Stimulated activated CD8-positive, alpha-beta memory T cell treated with anti-CD3 and anti-CD28 coated beads, Interleukin-4, amount 100 ng/mL, for 48 hours (primary cell): ENCODE data around the gene CRABP2.
A peak's percentile ranks its signal among the peaks of the same experiment; 100 is the strongest.

Experiments
- DNase-seq: peaks from one replicate; pipeline ENCODE4 v3.0.0-alpha.2; 2020

CRABP2 gene

DNA sequence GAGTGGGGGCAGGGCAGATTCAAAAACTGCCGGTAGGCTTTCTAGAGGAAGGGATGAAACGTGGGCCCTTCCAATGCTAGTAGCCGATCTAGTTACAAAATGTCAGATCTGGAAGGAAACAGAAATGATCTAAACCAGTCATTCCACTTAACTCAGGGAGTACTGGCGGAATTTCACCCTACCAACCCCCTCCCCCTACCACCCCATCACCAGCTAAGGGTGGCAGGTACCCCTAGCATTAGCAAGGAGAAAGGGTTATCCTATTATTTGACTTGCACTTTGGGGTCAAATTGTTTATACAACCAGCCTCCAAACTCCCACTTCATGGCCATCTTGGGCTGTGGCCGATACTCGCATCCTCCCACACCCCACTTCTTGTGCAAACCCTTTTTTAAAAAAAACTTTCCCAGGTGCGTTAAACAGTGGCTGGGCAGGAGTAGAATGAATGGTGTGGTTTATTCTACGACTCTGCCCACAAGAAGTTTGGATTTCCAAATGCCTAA, 36.1 kb upstream of the CRABP2 start:
- DNase-seq, result peak; percentile 54

DNA sequence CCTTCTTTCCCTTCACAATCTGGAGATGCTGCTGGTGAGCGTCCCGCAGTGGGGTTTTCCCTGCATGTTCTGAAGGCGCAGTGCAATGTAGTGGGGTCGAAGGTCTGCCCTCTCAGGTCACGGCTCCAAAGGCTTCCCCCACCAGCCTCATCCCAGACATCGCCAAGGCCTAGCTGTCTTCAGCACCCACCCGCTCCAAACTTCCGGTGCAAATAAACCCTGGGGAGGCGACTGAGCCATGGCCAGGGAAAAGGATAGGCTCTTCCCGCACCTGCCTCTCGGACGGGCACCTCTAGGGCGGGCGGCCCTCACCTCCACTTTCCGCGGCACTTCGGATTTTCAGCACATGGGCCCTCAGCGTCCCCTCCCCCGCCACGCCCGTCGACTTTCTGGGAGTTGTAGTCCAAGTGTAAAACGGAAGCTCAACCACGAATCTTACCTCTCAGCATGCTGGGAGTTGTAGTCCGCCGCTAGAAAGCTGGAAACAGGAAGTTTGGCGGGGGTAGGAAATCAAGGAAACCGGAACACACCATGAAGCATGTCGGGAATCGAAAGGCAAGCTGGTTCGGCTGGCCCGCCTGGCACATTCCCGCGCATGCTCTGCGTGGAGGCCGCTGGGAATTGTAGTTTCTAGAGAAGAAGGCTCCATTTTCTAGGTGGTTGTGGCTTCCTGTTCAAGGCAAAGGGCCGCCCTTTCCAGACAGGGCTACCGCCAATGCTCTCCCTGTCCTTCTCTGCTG, 35.5 kb upstream of the CRABP2 start, which contains the start of gene MRPL24:
Gene MRPL24, minus strand, starts transcription at position 348 of the 740 bp plus-strand sequence. CDS start 2,384 bp downstream, outside the sequence.
- DNase-seq, result peak; percentile 94

DNA sequence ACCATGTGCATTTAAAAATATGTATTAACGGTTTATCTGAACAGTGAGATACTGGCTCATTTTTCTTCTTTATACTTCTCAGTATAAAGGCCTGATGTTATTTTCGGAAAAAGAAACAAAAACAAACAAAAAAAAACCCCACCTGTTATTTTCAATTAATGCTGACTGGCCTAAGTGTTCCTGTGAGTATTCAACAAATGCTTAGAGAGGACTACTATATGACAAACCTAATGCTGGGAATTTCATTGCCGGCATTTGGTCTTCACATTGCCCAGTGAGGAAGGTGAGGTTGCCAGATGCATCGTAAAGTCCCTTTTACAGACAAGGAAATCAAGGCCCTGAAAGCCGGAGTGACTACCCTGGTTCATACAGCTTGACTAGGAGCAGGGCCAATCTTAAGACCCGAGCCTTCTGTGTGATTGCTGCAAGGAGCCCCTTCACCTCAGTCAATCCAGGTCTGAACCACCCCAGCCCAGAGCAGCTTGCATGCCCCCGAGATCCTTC, 34.9 kb upstream of the CRABP2 start:
- no peak for DNase-seq

GRCh38 chr1:156738916-156739315, 33.5 kb upstream of the CRABP2 start:
- DNase-seq, result no peak

DNA sequence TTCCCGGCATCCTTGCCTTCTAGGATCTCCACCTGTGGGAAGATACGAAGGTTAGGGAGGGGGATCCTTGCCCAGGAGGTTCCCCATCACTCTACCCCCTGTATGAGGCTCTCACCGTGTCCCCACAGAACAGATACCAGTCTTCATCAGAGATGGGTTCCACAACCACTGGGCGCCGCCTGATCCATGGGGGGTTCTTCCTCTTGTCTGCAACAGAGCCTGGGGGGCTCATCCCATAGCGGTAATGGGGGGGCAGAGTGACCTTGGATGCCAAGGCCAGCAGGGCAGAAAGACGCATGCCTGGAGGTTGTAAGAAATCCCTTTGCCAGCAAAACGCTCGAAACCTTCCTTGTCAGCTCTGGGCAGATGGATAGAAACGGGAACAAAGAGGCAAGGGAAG, 33.0 kb upstream of the CRABP2 start:
- DNase-seq, result no peak

- no peak for DNase-seq
Measured at GRCh38 chr1:156733989-156734584, 28.7 kb upstream of the CRABP2 start.

DNA sequence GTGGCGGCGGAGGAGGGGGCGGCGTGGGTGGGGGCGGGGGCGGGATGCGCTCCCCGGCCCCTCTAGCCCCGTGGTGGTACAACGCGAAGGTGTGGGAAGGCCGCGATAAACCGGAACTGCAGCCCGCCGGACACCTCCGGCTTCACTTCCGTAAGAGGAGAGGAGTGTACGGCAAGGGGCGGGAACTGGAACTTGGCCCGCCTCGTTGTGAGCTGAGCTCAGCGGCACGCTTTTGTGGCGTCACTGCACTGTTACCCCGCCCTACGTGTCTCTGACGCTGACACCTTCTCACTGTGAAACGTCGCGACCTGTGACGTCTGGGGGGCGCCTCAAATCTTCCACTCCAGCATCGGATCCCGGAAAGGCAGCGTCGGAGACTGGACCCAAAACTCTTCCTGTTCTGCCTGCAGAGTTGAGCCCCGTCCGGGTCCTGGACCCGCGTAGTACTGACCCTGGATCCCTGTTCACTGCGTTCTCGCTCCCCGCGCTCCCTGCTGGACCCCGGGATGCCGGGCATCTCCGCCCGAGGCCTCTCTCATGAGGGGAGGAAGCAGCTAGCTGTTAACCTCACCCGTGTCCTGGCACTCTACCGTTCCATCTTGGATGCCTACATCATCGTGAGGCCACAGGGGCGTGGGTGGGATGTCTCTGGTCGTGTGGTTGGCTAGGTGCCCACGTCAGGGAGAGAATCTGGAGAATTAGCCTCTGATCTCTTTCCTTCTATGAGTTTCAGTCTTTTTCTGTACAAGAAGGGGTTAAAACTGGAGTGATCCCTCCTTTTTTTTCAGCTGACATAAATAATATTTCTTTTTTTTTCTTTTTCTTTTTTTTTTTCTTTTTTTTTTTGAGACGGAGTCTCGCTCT, 23.4 kb upstream of the CRABP2 start, which contains the start of gene ISG20L2:
Gene ISG20L2, minus strand, starts transcription at position 168 of the 864 bp plus-strand sequence. CDS start 1,114 bp downstream, outside the sequence.
- peak; percentile 97 for DNase-seq

DNA sequence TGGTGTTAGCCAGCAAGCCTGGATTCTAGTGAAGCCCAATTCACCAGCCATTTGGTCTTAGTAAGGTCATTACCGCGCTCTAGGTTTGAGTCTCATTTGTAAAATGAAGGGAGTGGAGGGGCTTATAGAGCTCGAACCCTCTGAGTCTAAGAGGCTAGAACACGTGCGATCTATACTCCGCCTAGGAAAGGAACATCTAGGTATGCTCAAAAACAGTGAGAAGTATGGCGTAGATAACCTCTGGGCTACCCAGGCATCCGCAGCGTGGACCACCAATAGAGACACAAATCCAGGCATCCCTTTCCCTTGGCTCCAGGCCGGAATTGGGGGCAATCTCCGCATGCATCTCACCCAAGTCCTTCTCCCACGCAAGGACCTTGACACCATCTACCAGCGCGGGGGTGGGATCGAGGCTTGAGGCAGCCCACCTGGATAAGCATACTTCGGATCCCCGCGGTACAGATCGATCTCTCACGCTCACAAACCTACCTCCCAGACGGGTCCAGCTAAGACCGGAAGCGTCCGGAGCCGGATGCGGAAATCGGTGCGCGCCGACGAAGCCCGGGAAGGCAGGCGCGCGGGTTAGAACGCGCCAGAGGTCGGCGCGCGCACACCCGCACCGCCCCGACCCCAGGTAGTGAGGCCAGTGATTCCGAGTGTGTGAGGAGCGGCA, 22.7 kb upstream of the CRABP2 start, which contains the start of gene METTL25B:
Gene METTL25B, plus strand, starts transcription at position 544 of the 673 bp plus-strand sequence. CDS start 636 bp downstream, outside the sequence.
- DNase-seq, result peak; percentile 87

- DNase-seq, result no peak
Measured at GRCh38 chr1:156727492-156727891, 22.1 kb upstream of the CRABP2 start.

DNA sequence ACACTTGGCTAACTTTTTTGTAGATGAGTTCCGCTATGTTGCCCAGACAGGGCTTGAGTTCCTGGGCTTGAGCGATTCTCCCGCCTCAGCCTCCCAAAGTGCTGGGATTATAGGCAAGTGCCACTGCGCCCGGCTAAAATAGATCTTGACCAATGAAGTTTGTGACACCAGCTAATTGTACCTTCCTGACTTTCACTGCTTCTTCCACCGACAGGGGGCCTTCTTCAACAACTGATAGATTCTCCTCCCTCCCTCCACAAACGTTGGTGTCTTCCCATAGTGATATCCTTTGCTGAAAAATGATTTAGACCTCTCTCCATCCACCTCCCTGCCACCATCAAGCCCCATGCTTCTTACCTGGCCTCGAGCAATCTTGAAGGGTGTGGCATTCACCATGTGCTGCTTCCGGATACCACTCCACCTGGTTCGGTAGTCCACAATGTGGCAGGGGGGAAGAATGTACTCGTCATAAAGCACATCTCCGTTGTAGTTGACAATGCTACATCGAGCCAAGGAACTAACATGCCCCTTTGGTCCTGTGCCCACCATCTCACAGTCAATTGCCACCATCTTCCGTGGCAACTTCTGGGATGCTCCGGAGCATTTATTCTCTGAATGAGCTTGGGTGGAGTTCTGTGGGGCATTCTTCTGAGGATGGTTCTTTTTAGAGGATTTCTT, 21.3 kb upstream of the CRABP2 start:
- DNase-seq, result peak; percentile 72

GRCh38 chr1:156725683-156726280, 20.4 kb upstream of the CRABP2 start:
- peak; percentile 89 for DNase-seq

- DNase-seq, result no peak
Measured at GRCh38 chr1:156721535-156721934, 16.2 kb upstream of the CRABP2 start.

GRCh38 chr1:156721131-156721530, 15.7 kb upstream of the CRABP2 start:
- DNase-seq, result no peak

DNA sequence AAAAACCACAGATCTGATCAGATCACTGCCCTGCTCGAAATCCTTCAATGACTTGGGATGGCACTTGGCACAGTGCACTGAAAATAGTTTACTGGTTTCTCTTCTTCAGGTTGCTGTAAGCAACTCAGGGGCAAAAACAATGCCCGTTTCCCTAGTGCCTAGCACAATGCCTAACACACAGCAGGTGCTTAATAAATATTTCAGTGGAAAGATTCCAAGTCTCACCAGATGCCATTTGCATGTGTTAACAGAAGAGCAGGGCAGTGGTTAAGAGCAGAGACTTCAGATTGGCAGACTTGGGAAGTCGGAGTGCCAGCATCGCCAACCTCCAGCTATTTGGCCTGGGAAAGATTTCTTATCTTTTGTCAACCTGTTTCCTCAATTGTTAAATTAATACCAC, 12.0 kb upstream of the CRABP2 start:
- no peak for DNase-seq

DNA sequence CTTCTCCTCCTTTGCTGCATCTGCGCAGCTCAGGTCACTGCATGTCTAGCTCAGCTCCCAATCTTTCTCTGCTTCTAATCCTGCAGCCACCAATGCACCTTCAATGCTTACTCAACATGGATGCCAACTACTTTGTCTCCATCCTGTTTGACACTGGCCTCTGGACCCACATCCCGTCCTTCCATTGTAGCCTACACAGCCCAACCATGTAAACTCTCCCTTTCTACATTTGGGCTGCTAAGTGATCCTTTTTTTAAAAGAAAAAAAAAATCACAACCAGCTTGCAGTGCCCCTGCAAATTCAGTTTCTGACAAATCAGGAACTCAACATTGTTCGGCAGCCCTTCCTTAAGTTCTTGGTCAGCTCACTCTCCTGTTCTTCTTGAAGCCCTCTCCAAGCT, 9.4 kb upstream of the CRABP2 start:
- DNase-seq, result no peak

DNA sequence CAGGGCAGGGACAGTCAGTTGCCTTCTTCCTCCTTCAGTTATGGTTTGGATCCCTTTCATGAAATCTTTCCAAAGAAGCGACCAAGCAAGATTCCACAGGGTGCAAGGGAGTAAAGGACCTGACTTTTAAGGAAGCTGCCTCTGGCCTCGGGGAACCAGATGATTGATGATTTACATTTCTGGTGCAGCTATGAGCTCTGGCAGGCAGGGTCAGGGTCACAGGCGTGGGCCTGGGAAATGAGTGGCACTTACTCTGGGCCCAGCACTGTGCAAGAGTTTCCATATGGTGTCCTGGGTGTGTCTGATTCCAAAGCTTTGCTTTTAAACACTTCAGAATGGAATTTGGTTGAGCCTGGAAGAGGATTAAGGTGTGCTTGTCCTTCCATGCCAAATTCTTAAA, 7.2 kb upstream of the CRABP2 start:
- DNase-seq, result no peak

DNA sequence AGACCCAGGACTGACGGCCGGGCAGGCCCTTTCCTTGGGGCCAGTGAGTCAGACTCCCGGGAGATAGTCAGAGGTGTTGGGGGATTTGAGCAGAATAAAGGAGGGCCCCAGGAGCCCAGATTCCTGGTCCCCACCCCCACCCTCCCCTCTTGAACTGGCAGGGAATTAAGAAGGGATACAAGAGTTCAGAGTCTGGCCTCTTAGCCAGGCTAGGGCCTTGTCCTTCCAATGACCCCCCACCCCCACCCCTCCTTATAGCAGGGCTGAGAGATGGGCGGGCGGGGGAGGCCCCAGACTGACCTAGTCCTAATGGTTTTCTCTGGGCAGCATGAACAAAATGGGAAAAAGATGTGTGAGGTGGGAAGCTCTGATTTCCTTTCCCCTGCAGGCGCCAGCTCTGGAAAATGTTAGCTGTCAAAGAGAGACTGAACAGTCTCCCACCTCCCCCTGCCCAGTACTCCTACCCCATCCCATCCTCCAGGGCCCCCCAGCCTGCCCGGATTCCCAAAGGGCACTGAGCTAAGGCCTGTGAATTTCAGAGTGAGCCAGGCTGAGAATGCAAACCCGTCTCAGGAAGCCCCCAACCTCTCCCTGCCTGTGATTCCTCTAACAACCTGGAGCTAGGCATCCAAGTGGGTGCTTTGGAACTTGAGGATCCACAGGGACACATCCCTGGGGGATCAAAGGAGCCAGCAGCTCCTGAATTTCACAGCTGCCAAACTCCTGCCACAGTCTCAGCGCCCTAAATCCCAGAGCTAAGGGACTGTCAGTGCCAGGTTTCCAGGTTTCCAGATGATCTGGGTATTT, 5.8 kb upstream of the CRABP2 start:
- no peak for DNase-seq

GRCh38 chr1:156709757-156710489, 4.5 kb upstream of the CRABP2 start:
- no peak for DNase-seq

- no peak for DNase-seq
Measured at GRCh38 chr1:156709031-156709430, 3.6 kb upstream of the CRABP2 start.

- DNase-seq, result no peak
Measured at GRCh38 chr1:156708218-156708661, 2.9 kb upstream of the CRABP2 start.
